Vagina (tissue), 2 donors: ENCODE results near the gene NRP2. TPM values are rescaled to one million over a fixed set of nuclear protein-coding genes. Genes with fewer than 3 reads are reported as not detected.

ENCODE experiments used
- DNase-seq, 2 donors: peaks; one replicate each; pipeline ENCODE4 v3.0.0-alpha.2; 2017; ENCODE audit errors: extremely low spot score in 2 of 2
- H3K27ac ChIP-seq: fragments of 200-600 bp; sonication (generic); one replicate; pipeline ENCODE4 v1.5.1; 2019
- H3K27me3 ChIP-seq: fragments of 200-600 bp; sonication (generic); one replicate; pipeline ENCODE4 v1.5.1; 2019
- H3K36me3 ChIP-seq, 2 donors: fragments of 200-600 bp; sonication (generic); one replicate each; pipeline ENCODE4 v1.5.1; 2017 to 2019
- H3K4me1 ChIP-seq: fragments of 200-600 bp; sonication (generic); one replicate; pipeline ENCODE4 v1.5.1; 2019
- H3K4me3 ChIP-seq, 2 donors: fragments of 200-600 bp; sonication (generic); 1 replicate in 1 of 2; 2 replicates in 1 of 2; pipeline ENCODE4 v1.5.1; 2016 to 2019
- H3K9me3 ChIP-seq: fragments of 200-600 bp; sonication (generic); one replicate; pipeline ENCODE4 v1.5.1; 2019
- CTCF ChIP-seq, 3 experiments: fragments of 450-650 bp in 2 of 3; fragments of 200-600 bp in 1 of 3; sonication (generic) in 1 of 3; IDR thresholded peaks; one replicate each; pipeline ENCODE4 v1.5.1; 2017 to 2019; ENCODE audit warnings: antibody characterized with exemption in 3 of 3, mild to moderate bottlenecking in 2 of 3, moderate library complexity in 2 of 3
- POLR2A ChIP-seq, 2 donors: fragments of 450-650 bp; IDR thresholded peaks; one replicate each; pipeline ENCODE4 v1.6.1; 2017; ENCODE audit warnings: antibody characterized with exemption in 2 of 2, mild to moderate bottlenecking in 2 of 2, moderate library complexity in 2 of 2
- POLR2AphosphoS5 ChIP-seq, 2 donors: sonication (generic); formaldehyde crosslinking; IDR thresholded peaks; one replicate each; pipeline ENCODE4 v1.9.0; 2017; ENCODE audit warnings: antibody characterized with exemption in 2 of 2, mild to moderate bottlenecking in 2 of 2, low read depth in 1 of 2; ENCODE audit not compliant: insufficient read depth in 1 of 2
- intact Hi-C: fragments of 100-400 bp; cut with DNase I; formaldehyde crosslinking; loops from one replicate; pipeline ENCODE4 v1.15.1; 2023
- total RNA-seq: library from RNA; depleted of rRNA; stranded (reverse); fragments of >200 nt; gene quantifications from one replicate; pipeline ENCODE4 v1.2.3, GENCODE V29; 2016

NRP2 gene
- total RNA-seq, 1 donor from 2014 or later, result 65.6 TPM

- intact Hi-C loops, result no loop called here
- no peak overlapping the region for H3K27ac ChIP-seq
- no peak overlapping the region for H3K4me3 ChIP-seq
- H3K9me3 ChIP-seq, result no peaks in the 10 kb centered on the region
- no peak for DNase-seq
- TF ChIP-seq POLR2AphosphoS5 (IDR thresholded peaks at IDR 0.05; ENCODE audit: insufficient read depth in 1 of 2, low read depth in 1 of 2) (no peak), CTCF (IDR thresholded peaks at IDR 0.05) (no peak)
- H3K27me3 ChIP-seq, result no peaks in the 10 kb centered on the region
- H3K4me1 ChIP-seq, result peaks cover 5% of the 10 kb centered on the region
- H3K36me3 ChIP-seq, result peaks cover 5 to 32% of the 10 kb centered on the region in 2 donors
Measured at GRCh38 chr2:205722283-205722918, 40.1 kb downstream of the NRP2 start.

DNA sequence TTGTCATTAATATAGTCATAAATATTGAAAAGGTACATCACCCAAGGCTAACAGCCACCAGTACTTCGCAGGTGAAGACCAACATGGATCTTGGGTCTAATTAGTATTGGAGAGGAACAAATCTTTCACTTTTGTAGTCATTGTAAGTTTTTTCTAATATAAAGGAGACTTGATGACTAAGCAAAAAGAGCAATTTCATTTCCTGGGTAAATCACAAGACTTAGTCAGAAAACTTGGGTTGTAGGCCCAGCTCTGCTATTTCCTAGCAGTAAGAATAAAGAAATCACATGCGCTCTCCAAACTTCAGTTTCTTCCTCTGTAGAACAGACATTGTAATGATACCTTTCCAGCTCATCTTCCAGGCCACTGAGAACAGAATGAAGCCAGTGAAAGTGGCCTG lies 40.9 kb downstream of the NRP2 start:
- Histone ChIP-seq H3K27me3 (no peaks in the 10 kb centered on the region), H3K4me3 (no peak overlapping the region), H3K36me3 (peaks cover 5 to 39% of the 10 kb centered on the region in 2 donors), H3K4me1 (peaks cover 3% of the 10 kb centered on the region), H3K27ac (no peak overlapping the region), H3K9me3 (no peaks in the 10 kb centered on the region)
- TF ChIP-seq POLR2AphosphoS5 (IDR thresholded peaks at IDR 0.05; ENCODE audit: insufficient read depth in 1 of 2, low read depth in 1 of 2), result no peak
- no peak for DNase-seq
- intact Hi-C loops, result no loop called here

DNA sequence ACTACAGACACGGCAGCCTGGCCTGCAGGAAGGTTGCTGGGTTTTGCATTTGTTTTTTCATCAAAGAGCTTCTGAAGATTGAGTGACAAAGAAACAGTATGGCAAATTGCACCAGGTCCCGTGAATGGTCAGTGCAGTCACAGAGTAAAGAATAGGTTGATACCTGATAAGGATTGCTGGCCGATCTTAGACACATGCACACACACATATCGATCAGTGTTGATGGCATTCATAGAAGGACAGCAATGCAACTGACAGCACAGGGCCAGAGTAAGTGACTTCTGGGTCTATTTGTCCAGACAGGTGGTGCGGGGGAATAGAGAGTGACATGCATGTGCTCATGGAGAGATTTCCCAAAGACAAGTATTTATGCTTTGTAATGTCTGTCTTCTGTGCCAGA lies 42.8 kb downstream of the NRP2 start:
- no peak overlapping the region for H3K4me3 ChIP-seq
- no peak for DNase-seq
- intact Hi-C loops, result no loop called here
- H3K27me3 ChIP-seq, result no peaks in the 10 kb centered on the region
- H3K9me3 ChIP-seq, result no peaks in the 10 kb centered on the region
- no peak overlapping the region for H3K27ac ChIP-seq
- H3K36me3 ChIP-seq, result peaks cover 5 to 44% of the 10 kb centered on the region in 2 donors
- H3K4me1 ChIP-seq, result no peaks in the 10 kb centered on the region
- no peak for TF ChIP-seq POLR2AphosphoS5 (IDR thresholded peaks at IDR 0.05; ENCODE audit: insufficient read depth in 1 of 2, low read depth in 1 of 2)
- TF ChIP-seq POLR2A (IDR thresholded peaks at IDR 0.05), result no peak
- TF ChIP-seq CTCF (IDR thresholded peaks at IDR 0.05), result no peak

DNA sequence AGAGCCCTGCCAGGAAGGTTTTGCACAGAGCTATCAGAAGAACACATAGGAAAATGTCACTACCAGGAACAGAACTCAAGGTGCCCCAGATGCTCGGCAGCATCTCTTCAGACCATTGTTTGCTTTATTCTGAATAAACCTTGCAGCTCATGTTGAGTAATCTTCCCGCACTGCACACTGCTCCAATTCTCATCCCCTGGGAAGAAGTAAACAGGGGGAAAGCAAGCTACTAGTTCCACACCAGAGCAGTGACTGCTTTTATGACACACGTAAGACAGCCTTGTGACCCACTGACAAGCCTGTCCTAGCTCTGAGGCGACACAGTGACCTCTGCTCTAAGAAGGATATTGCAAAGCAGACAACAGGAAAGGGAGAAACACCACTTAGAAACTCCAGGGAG lies 44.2 kb downstream of the NRP2 start:
- TF ChIP-seq POLR2AphosphoS5 (IDR thresholded peaks at IDR 0.05; ENCODE audit: insufficient read depth in 1 of 2, low read depth in 1 of 2) (no peak), CTCF (IDR thresholded peaks at IDR 0.05) (no peak), POLR2A (IDR thresholded peaks at IDR 0.05) (no peak)
- Histone ChIP-seq H3K4me3 (no peak overlapping the region), H3K27me3 (no peaks in the 10 kb centered on the region), H3K4me1 (no peaks in the 10 kb centered on the region), H3K27ac (no peak overlapping the region), H3K9me3 (no peaks in the 10 kb centered on the region), H3K36me3 (peaks cover 5 to 44% of the 10 kb centered on the region in 2 donors)
- intact Hi-C loops, result no loop called here
- DNase-seq, result no peak

- DNase-seq, result no peak
- Histone ChIP-seq H3K27me3 (no peaks in the 10 kb centered on the region), H3K36me3 (peaks cover 5 to 43% of the 10 kb centered on the region in 2 donors), H3K4me3 (no peak overlapping the region), H3K27ac (no peak overlapping the region), H3K4me1 (no peaks in the 10 kb centered on the region), H3K9me3 (no peaks in the 10 kb centered on the region)
- intact Hi-C loops, result no loop called here
- TF ChIP-seq CTCF (IDR thresholded peaks at IDR 0.05) (no peak), POLR2A (IDR thresholded peaks at IDR 0.05) (no peak), POLR2AphosphoS5 (IDR thresholded peaks at IDR 0.05; ENCODE audit: insufficient read depth in 1 of 2, low read depth in 1 of 2) (no peak)
Measured at GRCh38 chr2:205727174-205727573, 44.9 kb downstream of the NRP2 start.
